Left hindlimb (tissue), 1 donor: ENCODE results near the gene QPCT.
"Not testable (repeated sequence)": the region's sequence is repeated elsewhere in the genome, so short reads cannot be mapped to it uniquely, and the experiment has no call there.

Source experiments
- DNase-seq: peaks from one replicate; pipeline ENCODE4 v3.0.0-alpha.2; 2018

Gene QPCT

GRCh38 chr2:37394796-37395555, 50.5 kb downstream of the QPCT start:
- DNase-seq = no peak

DNA sequence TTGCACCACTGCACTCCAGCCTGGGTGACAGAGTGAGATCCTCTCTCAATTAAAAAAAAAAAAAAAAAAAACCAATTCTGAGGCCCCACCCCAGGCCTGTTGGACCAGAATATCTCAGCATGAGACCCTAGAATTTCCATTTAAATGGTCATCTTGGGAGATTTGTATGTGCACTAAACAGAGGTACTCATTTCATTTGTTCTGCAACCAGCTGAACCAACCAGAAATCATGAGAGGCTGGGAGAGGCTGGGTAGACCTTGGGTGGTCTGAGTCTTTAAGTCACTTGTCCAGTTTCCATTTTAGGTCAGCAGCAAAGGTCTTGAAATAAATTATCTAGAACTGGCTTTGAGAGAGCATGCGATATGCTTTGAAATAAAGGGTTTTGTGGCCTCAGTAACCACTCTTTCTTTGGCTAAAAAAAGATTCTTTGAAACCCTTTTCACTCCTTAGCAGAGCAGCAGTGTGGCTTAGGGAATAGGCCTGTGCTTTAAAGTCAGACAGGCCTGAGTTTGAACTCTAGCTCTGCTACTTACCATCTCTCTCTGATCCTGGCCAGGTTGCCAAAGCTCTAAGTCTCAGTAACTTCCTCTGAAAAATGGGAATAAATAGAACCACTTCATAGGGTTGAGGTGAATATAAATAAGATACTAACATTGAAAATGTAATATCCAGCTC, 52.6 kb downstream of the QPCT start:
- no peak for DNase-seq

- DNase-seq = no peak
These were observed 54.6 kb downstream of the QPCT start for GRCh38 chr2:37398990-37399389.

GRCh38 chr2:37400041-37400440, 55.6 kb downstream of the QPCT start:
- DNase-seq = no peak

GRCh38 chr2:37402636-37403035, 58.2 kb downstream of the QPCT start:
- no peak for DNase-seq

DNA sequence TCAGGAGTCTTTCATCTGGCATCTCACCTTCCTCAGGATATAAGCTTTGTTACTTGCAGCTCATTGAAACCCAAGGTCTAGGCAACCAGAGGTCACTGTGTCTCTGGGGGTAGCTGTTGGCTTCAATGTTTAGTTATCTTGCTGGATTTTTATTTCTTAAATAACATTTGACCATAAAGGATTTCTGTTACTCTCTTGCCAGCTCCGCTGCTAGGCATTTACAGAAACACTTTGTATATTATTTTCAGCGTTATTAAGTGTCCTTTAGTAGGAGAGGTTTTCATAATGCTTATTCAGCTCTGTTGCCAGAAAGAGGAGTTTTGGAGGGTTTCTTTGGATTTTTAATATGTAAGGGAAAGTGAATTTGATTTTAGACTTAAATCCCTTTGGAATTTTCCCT, 61.4 kb downstream of the QPCT start:
- DNase-seq = no peak

GRCh38 chr2:37412231-37412630, 67.8 kb downstream of the QPCT start:
- no peak for DNase-seq

- DNase-seq = not testable (repeated sequence)
These were observed 69.6 kb downstream of the QPCT start for GRCh38 chr2:37413911-37414469.

GRCh38 chr2:37414470-37414949, 70.1 kb downstream of the QPCT start:
- DNase-seq = no peak

GRCh38 chr2:37415128-37415820, 70.8 kb downstream of the QPCT start:
- no peak for DNase-seq

DNA sequence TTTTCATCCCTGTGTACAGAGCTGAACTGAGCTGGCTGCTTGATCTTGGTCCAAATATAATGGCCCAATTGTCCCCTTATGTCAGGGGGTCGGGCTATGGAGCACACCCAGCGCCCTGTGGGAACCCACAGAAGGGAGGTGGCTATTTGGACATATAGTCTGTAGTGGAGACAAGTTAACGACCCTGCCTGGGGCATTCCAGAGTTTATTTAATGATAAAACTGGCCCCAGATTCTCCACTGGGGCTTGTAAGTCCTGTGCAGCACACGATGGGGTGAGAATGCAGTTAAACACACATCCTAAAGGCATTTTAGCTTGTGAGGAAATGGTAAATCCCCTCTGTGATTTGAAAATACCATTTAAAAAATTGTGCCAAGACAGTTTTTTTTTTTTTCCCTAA, 72.9 kb downstream of the QPCT start:
- DNase-seq = no peak

DNA sequence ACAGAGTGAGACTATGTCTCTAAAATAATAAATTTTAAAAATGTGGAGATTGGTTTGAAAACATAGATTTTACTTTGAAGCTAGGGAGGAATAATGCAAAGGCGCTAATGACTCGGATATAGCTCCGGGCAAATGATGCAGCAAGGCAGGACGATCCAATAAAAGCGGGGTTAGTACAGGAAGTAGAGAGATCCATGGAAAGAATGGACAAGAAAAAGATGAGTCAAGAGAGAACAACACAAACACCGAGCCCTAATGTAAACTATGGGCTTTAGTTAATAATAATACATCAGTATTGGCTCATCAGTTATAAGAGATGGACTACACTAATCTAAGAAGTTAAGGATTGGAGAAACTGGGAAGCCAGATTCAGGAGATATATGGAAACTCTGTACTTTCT, 74.5 kb downstream of the QPCT start:
- no peak for DNase-seq

DNA sequence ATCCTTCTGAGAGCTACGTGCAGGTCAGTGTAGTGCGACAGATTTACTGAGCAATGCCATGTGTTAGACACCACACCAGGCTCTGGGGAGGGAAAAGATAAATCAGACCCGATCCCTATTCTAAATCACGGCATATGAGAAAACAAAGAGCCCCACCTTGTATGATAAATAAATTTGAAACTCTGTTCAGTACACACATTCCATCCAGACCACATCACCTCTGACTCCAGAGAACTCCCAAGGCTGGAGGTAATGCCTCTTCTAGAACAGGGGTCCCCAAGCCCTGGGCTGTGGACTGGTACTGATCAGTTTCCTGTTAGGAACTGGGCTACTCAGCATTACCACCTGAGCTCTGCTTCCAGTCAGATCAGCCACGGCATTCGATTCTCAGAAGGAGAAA, 77.3 kb downstream of the QPCT start:
- no peak for DNase-seq

DNA sequence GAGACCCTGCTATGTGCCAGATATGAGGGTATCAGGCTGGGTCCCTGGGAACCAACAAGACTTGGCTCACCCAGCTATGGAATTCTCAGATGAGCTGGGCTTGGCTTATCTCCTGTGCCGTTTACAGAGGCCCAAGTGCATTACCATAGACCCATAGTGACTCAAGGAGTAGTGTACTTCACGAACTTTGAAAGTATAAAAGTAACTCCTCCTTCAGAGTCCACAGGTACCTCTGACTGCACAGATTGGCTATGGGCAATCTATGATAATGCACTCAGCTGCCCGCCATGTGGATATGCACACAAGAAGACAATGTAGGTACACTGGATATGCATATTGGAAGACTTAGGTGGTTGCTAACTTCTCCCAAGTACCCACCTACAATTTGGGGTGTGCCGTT, 78.4 kb downstream of the QPCT start:
- DNase-seq = no peak
